SHP77 treated with DMSO at 0.1 percent for 48 hours (cell line): ENCODE measurements around the gene REC8.

Experiments used
- DNase-seq: peaks from one replicate; lab custom pipeline; 2025; lab: John Stamatoyannopoulos, UW

Gene REC8, protein sequence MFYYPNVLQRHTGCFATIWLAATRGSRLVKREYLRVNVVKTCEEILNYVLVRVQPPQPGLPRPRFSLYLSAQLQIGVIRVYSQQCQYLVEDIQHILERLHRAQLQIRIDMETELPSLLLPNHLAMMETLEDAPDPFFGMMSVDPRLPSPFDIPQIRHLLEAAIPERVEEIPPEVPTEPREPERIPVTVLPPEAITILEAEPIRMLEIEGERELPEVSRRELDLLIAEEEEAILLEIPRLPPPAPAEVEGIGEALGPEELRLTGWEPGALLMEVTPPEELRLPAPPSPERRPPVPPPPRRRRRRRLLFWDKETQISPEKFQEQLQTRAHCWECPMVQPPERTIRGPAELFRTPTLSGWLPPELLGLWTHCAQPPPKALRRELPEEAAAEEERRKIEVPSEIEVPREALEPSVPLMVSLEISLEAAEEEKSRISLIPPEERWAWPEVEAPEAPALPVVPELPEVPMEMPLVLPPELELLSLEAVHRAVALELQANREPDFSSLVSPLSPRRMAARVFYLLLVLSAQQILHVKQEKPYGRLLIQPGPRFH

DNA sequence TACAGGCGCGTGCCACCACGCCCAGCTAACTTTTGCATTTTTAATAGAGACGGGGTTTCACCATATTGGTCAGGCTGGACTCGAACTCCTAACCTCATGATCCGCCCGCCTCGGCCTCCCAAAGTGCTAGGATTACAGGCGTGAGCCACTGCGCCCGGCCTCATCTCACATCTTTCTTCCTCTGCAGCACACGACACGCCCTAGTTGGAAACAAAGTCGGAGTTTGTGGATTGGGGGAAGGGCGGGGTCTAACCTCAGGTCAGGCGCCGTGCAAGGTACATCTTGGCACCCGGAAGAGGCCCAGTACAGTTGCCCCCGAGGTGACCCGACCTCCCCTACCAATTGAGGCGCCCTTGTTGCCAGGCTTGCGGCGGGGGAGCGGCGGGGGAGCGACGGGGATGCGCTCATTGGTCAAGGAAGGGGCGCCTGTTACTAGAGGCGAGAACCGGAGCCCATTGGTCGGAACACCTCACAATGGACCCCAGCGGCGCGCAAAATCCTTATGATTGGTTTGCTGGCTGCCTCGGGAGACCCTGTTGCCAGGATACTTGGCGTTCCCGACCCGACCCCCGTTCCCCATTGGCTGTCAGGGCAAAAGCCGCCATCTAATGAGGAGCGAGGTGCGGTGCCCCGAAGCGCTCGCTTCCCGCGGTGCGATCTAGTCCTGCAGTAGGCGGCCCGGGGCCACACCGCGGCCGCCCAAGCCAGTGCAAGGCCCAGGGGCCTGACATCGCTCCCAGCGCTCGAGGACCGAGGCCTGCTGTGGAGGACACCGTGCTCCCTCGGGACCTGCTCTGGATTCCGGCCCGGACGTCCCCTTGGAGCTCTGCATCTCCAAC, at the start of gene REC8:
Gene REC8, plus strand, starts transcription at position 659 of the 839 bp plus-strand sequence. CDS start 473 bp downstream, outside the sequence.
- DNase-seq: peak; percentile 85

- no peak for DNase-seq
Observed at GRCh38 chr14:24122416-24122815, 49.5 kb upstream of the REC8 start.

- DNase-seq: no peak
Observed at GRCh38 chr14:24122898-24123297, 49.0 kb upstream of the REC8 start.

- DNase-seq: no peak
Observed at GRCh38 chr14:24123424-24124417, 48.2 kb upstream of the REC8 start.

DNA sequence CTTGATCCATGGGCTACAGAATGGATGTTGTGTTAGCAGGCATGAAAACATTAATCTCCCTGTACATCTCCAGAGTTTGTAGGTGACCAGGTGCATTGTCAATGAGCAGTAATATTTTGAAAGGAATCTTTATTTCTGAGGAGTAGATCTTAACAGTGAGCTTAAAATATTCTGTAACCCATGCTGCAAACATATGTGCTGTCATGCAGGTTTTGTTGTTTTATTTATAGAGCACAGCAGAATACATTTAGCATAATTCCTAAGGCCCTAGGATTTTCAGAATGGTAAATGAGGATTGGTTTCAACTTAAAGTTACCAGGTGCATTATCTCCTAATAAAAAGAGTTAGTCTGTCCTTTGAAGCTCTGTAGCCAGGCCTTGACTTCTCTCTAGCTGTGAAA, 44.9 kb upstream of the REC8 start:
- DNase-seq: no peak

GRCh38 chr14:24127673-24128072, 44.2 kb upstream of the REC8 start:
- no peak for DNase-seq

- no peak for DNase-seq
Observed at GRCh38 chr14:24129410-24129998, 42.4 kb upstream of the REC8 start.

DNA sequence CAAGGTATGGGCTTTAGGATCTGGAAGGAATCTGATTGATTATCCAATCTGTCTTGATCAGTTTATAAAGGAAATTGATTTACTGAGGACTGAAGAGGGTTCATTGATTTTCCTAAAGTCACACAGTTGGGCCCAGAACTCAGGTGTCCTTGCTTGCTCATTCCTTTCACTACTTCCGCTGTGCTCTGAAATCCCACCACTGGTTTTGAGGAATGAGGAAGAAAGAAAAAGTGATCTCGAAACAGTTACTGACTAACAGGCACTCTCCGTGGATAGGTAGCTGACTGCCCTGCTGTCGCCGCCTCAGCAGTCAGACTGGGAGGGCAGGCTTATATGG, 41.5 kb upstream of the REC8 start, which contains the start of gene FITM1:
Gene FITM1, plus strand, starts transcription at position 280 of the 337 bp plus-strand sequence. CDS start 905 bp downstream, outside the sequence.
- DNase-seq: no peak

GRCh38 chr14:24130717-24131548, 40.9 kb upstream of the REC8 start:
- DNase-seq: peak; percentile 61

- DNase-seq: no peak
Observed at GRCh38 chr14:24131549-24131966, 40.3 kb upstream of the REC8 start.

DNA sequence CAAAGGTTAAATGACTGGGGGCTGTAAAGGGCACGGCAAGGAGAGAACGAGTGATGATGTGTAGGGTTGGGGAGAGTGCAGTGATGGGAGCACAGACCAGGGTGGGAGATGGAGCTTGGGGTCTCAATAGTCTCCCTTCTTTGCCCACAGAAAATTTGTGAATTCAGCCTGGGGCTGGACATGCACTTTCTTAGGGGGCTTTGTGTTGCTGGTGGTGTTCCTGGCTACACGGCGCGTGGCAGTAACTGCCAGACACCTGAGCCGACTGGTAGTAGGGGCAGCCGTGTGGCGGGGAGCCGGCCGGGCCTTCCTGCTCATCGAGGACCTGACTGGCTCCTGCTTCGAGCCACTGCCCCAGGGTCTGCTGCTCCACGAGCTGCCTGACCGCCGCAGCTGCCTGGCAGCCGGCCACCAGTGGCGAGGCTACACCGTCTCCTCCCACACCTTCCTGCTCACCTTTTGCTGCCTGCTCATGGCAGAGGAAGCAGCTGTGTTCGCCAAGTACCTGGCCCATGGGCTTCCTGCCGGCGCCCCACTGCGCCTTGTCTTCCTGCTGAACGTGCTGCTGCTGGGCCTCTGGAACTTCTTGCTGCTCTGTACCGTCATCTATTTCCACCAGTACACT, 39.7 kb upstream of the REC8 start:
- DNase-seq: no peak

- no peak for DNase-seq
Observed at GRCh38 chr14:24132976-24133375, 38.9 kb upstream of the REC8 start.

- no peak for DNase-seq
Observed at GRCh38 chr14:24133735-24134134, 38.1 kb upstream of the REC8 start.

DNA sequence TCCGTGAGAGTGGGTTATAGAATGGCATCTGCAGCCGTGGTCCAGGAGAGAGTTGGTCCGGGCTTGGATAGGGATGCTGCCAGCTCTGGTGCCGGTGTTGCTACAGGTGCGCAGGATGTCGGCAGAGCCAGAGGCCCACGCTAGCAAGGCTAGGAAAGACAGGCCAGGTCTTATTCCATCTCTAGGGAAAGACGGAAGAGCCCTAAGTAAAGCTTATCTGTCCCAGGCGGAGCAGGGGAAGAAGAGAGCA, 36.4 kb upstream of the REC8 start:
- DNase-seq: no peak

DNA sequence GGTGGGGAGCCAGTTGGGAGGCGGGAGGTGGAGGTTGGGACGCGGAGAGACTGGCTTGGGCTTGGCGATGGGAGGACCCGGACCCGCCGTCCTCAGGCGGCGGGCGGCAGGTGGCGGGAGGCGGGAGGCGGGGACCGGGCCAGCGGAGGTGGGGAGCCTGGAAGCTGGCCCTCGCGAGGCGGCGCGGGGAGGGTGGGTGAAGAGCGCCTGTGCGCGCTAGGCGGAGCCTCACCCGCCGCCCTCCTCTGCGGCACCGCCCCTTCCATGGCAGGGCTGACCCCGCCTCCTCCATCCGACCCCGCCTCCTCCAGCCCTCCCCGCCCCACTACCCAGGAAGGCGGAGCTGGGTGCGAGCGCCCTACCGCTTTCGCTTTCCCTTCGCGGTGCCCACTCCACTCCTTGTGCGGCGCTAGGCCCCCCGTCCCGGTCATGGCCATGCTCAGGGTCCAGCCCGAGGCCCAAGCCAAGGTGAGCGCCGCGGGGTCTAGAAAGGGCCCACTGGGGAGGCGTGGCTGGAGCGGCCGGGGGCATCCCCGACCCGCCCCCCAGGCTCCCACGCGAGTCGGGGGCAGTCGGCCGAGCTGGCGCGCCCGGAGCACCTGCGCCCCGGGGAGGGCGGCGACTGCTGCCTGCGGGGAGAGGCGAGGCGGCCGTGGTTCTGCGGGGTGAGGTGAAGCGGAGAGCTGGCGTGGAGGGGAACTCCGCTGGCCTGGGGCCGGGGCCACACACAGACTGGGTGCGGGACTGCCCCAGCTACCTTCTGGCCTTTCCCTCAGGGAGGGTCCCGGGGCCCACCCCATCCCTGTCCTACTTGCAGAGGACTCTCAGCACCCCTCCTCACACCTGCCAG, 35.8 kb upstream of the REC8 start, which contains the start of gene PSME1:
Gene PSME1, plus strand, starts transcription at position 361 of the 850 bp plus-strand sequence. Its CDS starts 69 bp downstream, at position 430.
- DNase-seq: peak; percentile 75

- DNase-seq: no peak
Observed at GRCh38 chr14:24136684-24137528, 35.0 kb upstream of the REC8 start.

- no peak for DNase-seq
Observed at GRCh38 chr14:24137529-24138395, 34.1 kb upstream of the REC8 start.
